AG20443 (cell line): Measurements from ENCODE around the gene SPNS2.

Source experiments
- DNase-seq: peaks from one replicate; pipeline ENCODE4 v3.0.0; 2012; ENCODE audit warnings: low spot score, mixed read lengths

The SPNS2 gene

DNA sequence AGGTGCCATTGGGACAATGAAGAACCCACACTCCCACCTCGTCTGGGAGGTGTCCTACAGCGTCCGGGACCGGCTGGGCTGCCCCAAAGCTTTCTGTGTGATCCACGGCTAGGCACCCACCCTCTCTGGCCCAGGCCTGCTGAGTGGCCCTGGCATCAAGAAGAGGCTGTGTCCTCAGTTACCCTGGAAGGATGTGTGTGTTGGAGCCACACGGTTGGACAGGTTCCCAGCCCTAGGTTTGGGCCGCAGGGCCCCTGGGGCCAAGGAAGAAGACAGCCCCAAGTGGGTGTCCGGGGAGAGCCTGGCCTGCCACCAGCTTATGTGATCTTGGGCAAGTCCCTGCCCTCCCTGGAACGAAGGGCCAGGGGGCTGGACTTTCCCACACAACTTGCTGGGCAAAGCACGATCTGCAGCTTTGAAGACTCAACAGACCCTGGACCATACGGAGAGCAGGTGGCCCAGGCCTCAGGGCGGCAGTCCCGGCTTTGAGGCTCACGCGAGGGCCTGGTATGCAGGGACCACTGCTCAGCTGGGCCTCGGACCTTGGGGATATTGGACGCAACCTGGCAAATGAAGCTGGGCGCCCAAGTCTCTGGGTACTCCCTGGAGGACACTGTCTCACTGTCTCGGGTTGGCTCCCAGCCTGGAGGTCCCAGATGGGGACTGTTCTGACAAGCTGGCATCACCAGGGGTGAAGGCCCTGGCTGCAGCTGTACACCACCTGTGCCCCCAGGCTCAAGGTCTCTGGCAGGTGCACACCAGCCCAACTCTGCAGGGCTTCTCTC lies 39.0 kb downstream of the SPNS2 start:
- DNase-seq = no peak

DNA sequence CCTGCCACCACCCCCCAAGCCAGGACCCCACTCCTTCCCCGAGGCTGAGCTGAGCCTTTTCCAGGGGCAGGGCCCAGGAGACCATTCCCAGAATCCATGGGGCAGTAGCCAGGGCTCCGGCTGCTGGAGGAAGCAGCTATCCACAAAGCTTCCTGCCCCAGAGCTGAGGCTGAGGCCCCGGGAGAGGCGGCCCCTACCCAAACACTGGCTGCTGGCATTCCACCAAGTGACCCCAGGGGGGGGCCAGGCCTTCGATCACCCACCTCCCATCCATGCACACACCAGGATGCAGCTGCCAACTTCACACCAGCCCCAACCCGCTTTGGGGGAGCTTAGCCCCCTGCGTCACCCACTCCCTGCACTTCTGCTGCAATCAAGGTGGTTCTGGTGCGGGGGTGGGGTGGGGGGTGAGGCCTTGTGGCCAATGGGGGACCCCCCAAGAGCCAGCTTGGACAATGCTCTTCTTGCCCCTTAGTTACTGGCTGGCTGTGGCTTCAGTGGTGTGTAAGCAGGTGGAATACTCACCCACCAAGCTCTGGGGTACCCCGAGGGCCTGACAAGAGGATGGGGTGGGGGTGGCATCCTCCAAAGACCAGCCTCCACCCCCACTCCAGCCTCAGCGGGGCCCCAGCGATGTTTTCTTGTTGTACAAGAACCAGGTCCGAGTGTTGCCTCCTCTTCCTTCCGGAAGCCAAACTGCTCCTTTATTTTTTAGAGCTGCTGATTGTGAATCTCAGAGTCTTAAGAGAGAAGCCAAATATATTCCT lies 39.7 kb downstream of the SPNS2 start:
- DNase-seq = no peak

GRCh38 chr17:4539025-4539424 lies 40.3 kb downstream of the SPNS2 start:
- DNase-seq = no peak

- no peak for DNase-seq
Observed at GRCh38 chr17:4539576-4540223, 41.0 kb downstream of the SPNS2 start.

DNA sequence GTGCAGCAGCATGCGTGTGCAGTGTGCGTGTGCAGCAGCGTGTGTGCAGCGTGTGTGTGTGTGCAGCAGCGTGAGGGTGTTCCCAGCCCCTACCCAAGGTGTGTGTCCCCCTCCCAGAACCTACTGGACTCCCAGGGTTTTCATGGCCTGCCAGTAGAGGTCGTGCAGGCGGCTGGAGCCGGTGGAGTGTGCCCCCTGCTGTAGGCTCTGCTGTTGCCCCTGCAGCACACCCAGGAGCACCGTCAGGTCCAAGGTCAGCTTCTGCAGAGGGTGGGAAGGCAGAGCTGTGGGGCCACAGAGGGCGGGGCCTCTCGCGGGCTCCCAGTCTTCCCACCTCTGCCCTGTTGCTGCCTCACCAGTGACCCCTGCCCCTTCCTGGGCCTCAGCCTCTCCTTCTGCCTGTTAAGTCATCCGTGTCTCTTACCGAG lies 41.6 kb downstream of the SPNS2 start:
- no peak for DNase-seq

DNA sequence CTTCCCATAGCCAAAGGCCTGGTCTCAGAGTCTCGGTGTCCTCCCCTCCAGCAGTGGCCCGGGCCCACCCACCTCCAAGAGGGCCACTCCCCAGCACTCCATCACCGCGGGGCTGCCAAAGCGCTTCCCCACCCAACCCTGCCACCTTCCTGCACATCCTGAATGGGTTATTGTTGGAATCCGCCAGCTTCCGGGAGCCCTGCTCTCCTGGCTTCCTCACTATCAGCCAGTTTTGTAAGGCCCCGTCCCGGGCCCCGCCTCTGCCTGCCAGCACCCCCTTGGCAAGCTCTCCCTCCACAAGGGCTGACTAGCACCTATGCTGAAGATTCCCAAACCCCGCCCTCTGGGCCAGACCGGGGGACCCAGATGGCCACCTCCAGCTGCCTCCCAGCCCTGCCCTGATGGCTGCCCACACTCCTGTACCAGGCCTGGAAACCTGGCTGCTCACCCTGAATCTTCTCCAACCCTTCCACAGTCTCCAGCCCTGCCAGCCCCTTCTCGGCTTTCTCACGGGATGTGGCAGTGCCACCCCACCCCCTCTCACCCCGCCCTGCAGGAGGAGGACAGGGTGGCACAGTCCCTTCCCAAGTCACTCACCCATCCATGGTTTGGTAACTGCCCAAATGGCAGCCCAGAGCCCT lies 42.1 kb downstream of the SPNS2 start:
- DNase-seq = no peak

GRCh38 chr17:4541328-4542002 lies 42.8 kb downstream of the SPNS2 start:
- no peak for DNase-seq

GRCh38 chr17:4542003-4542725 lies 43.5 kb downstream of the SPNS2 start:
- DNase-seq = no peak

- no peak for DNase-seq
Observed at GRCh38 chr17:4542726-4543191, 44.1 kb downstream of the SPNS2 start.

- DNase-seq = no peak
Observed at GRCh38 chr17:4543557-4544026, 44.9 kb downstream of the SPNS2 start.

DNA sequence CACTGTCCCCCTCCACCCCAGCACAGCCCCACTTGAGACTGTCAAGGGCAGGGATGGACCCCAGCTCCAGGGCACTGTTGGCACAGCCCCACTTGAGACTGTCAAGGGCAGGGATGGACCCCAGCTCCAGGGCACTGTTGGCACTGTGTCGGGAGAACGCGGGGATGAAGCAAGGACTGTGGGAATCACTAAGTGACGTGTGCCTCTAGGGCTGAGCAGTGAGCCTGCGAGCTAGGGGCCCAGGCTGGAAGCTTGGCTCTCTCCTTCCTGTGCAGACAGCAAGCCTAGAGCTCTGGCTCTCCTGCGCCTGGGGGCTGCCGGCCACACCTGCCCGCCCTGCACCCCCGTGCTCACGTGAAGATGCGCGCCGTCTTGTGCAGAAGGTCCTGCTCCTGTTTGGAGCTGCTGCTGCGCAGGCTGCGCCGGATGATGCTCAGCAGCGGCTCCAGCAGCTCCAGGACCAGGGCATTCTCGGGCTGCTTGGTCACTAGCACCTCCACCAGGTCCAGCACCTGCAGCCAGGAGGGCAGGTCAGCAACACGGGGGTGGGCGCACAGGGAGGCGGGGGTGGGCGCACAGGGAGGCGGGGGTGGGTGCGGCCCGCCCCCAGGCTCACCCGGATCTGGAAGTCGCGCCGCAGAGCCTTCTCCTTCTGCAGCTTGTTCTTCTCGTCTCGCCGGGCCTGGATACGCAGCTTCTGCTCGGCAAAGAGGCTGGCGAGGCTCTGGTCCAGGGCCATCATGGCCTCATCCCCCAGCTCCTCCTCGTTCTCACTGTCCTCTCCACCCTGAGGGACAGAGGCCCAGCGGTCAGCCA lies 45.7 kb downstream of the SPNS2 start:
- DNase-seq = no peak

- no peak for DNase-seq
Observed at GRCh38 chr17:4544951-4545216, 46.2 kb downstream of the SPNS2 start.

- no peak for DNase-seq
Observed at GRCh38 chr17:4545217-4545951, 46.7 kb downstream of the SPNS2 start.

- no peak for DNase-seq
Observed at GRCh38 chr17:4547118-4547906, 48.6 kb downstream of the SPNS2 start.

- no peak for DNase-seq
Observed at GRCh38 chr17:4548061-4548461, 49.4 kb downstream of the SPNS2 start.

DNA sequence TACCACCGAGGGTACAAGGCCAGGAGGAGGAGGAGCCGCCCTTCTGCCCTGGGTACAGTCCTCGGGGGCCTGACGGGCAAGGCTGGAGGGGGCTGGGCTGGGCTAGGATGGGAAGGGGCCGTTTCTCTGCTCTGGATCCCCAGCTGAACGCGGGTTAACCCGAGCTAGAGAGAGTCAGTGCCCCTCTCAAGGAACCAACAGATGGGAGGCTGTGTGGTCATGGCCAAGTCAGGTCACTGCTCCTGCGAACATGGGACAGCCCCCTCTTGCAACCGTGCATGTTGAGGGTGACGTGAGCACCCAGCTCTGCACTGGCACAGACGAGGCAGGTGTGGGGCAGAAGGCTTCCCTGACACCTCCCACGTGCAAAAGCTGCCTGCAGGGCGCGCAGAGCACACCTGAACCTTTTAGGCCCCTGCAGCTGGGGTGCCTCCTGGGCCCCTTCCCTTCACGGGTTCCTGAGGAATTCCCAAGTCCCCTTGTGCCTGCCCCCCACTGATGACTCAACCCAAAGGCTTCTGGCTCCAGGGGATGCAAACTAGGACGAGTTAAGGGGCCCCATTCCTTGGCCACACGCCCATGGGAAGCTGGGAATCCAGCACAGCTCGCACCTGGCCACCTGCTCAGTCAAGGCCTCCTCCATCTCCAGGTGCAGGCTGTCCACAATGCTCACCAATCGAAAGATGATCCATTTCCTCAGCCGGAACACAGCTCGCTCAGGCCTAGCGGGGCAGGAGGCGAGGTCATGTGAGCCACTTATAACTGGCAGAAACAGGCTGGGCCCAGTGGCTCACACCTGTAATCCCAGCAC lies 50.2 kb downstream of the SPNS2 start:
- DNase-seq = no peak

DNA sequence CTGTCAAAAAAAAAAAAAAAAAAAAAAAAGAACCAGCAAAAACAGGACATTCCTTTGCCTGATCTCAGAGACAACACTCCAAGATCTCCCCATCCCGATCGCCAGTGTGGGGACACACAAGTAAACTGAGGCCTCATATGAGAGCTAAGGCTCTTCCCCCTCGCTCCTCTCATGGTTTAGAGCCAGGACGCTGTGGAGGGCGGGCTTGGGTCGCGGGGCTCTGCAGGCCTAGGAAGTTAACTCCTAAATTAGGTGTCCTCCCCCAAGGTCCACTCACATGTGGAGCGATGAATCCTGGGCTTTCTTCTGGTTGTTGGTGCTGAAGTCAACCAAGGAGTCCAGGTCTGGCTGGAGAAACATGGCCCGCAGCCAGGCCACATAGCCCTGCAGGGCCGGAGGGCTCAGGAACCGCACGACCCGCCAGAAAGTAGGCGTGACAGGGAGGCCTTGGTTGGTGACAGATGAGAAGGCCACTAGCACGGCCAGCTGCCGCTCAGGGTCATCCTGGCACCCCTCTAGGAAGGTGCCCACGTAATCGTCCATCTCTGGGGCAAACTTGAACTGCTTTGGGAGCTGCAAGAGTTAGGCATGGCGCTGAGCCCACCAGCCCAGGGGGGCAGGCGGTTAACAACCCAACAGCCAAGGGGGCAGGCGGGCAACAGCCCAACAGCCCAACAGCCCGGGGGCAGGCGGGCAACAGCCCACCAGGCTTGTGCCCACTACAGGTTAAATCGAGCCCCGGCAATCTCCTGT lies 51.3 kb downstream of the SPNS2 start:
- no peak for DNase-seq
